Stomach (tissue), 4 donors: Measurements from ENCODE around the gene PCGF2.

Experiments
- CTCF ChIP-seq, 7 experiments: fragments of 450-650 bp in 4 of 7; fragments of 200-600 bp in 3 of 7; sonication (generic) in 3 of 7; IDR thresholded peaks; one replicate each; pipeline ENCODE4 v1.5.1; 2016 to 2019; ENCODE audit warnings: antibody characterized with exemption in 7 of 7, control low read depth in 2 of 7, mild to moderate bottlenecking in 1 of 7
- EP300 ChIP-seq: sonication (generic); formaldehyde crosslinking; IDR thresholded peaks from one replicate; pipeline ENCODE4 v1.6.1; 2017; ENCODE audit warnings: antibody characterized with exemption

- TF ChIP-seq EP300 (no peak), CTCF (IDR thresholded peaks at IDR 0.05) (no peak)
Measured at GRCh38 chr17:38693700-38694329, 54.3 kb downstream of the PCGF2 start.
